ENCODE results near the gene JAKMIP2.

DNA sequence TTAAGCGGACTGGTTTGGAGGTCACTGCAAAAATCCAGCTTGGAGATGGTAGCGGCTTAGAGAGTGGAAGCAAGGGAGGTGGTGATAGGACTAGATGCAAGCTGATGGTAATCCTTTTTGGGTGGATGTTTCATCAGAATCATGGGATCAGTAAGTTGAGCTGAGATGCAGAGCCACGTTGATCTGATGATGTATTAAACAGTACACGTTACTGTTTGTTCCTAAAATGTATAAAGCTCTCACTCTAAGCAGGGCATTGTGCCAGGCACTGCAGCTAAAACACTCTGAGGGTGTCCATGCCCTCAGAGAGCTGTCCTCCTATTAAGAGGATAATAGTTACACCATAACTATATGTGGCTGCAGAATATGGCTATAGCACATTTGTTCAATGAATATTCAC is 93.1 kb downstream of the JAKMIP2 start:
- TF ChIP-seq, protein P1, sequence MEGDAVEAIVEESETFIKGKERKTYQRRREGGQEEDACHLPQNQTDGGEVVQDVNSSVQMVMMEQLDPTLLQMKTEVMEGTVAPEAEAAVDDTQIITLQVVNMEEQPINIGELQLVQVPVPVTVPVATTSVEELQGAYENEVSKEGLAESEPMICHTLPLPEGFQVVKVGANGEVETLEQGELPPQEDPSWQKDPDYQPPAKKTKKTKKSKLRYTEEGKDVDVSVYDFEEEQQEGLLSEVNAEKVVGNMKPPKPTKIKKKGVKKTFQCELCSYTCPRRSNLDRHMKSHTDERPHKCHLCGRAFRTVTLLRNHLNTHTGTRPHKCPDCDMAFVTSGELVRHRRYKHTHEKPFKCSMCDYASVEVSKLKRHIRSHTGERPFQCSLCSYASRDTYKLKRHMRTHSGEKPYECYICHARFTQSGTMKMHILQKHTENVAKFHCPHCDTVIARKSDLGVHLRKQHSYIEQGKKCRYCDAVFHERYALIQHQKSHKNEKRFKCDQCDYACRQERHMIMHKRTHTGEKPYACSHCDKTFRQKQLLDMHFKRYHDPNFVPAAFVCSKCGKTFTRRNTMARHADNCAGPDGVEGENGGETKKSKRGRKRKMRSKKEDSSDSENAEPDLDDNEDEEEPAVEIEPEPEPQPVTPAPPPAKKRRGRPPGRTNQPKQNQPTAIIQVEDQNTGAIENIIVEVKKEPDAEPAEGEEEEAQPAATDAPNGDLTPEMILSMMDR (conservative IDR thresholded peaks at IDR 0.05 in 1 of 2, IDR thresholded peaks at IDR 0.05 in 1 of 2; ENCODE audit: extremely low read depth in 1 of 2, insufficient read depth in 1 of 2, low read depth in 1 of 2, low read length in 2 of 2) = no peak
- no peak for TF ChIP-seq EZH2 (IDR thresholded peaks at IDR 0.05; ENCODE audit: borderline replicate concordance, low read length)

Data from mammary epithelial cell (primary cell).